K562 (cell line): ENCODE results near the gene UBE2L6. TPM values are rescaled to one million over a fixed set of nuclear protein-coding genes. Genes with fewer than 3 reads are reported as not detected.

ENCODE experiments used
- ATAC-seq: fragments of 200-7000 bp; cut with Tn5 transposase; 3 replicates; pipeline ENCODE4 v1.9.1; 2020; ENCODE audit warnings: moderate library complexity
- BruUV-seq: library from RNA; stranded (reverse); fragments of 400-500 nt; replicated peaks from 2 replicates; lab custom pipeline; 2021; lab: Mats Ljungman, UMichigan
- CTCF ChIA-PET: fragments of 300-600 bp; formaldehyde crosslinking; extraction: SDS; loops from one replicate; lab custom pipeline; 2021; ENCODE audit warnings: low intra/inter-chr PET ratio; lab: Yijun Ruan, JAX
- POLR2A ChIA-PET: fragments of 300-600, 350-650 bp; sonication (Branson Sonifier 250); formaldehyde crosslinking; extraction: SDS; loops from one replicate; lab custom pipeline; 2021; ENCODE audit warnings: antibody characterized with exemption, inconsistent platforms; lab: Yijun Ruan, JAX
- DNase-seq, 4 experiments: peaks; one replicate each; pipeline versions ENCODE4 v3.0.0 to v3.0.0-alpha.2; 2011 to 2018; ENCODE audit warnings: low spot score in 3 of 4, mixed read lengths in 3 of 4; ENCODE audit errors: extremely low read depth in 1 of 4
- FAIRE-seq: peaks from 2 replicates; lab custom pipeline; 2011; peaks lifted over from hg19 to GRCh38; lab: Jason Lieb, UNC
- H2AFZ ChIP-seq: 2 replicates; pipeline ENCODE4 v1.6.0; 2011; ENCODE audit warnings: low read depth, low read length, control low read depth, inconsistent platforms
- H3K27ac ChIP-seq: fragments of 200-600 bp; 3 replicates; pipeline ENCODE4 v1.8.0; 2011; ENCODE audit warnings: low read depth, mild to moderate bottlenecking, control low read depth, inconsistent platforms, low read length, moderate library complexity, mixed read lengths; ENCODE audit errors: extremely low read depth
- H3K27me3 ChIP-seq, 2 experiments: fragments of 300-600 bp in 1 of 2; 2 replicates in 1 of 2; 3 replicates in 1 of 2; pipeline versions ENCODE4 v1.6.0 to v1.8.0; 2011; ENCODE audit warnings: inconsistent platforms in 2 of 2, low read length in 2 of 2, mild to moderate bottlenecking in 1 of 2, mixed read lengths in 1 of 2, moderate library complexity in 1 of 2; ENCODE audit not compliant: control insufficient read depth in 2 of 2, insufficient read depth in 2 of 2
- H3K36me3 ChIP-seq: fragments of 300-600 bp; 3 replicates; pipeline ENCODE4 v1.8.0; 2011; ENCODE audit warnings: mild to moderate bottlenecking, low read length, inconsistent platforms; ENCODE audit not compliant: control insufficient read depth, insufficient read depth
- H3K4me1 ChIP-seq, 2 experiments: fragments of 200-600 bp in 1 of 2; replicated peaks in 1 of 2; 2 replicates in 1 of 2; 3 replicates in 1 of 2; pipeline versions ENCODE4 v1.5.1 to v1.8.0; 2011; ENCODE audit warnings: inconsistent platforms in 2 of 2, low read length in 2 of 2, mild to moderate bottlenecking in 1 of 2, mixed read lengths in 1 of 2, moderate library complexity in 1 of 2; ENCODE audit not compliant: control insufficient read depth in 2 of 2, insufficient read depth in 2 of 2
- H3K4me2 ChIP-seq: 2 replicates; pipeline ENCODE4 v1.6.1; 2011; ENCODE audit warnings: low read length, control low read depth, inconsistent platforms, mixed read lengths; ENCODE audit not compliant: insufficient read depth
- H3K4me3 ChIP-seq: fragments of 200-600 bp; sonication (generic), shearing (Covaris generic); 2 replicates; pipeline ENCODE4 v1.5.1; 2016; ENCODE audit warnings: control low read depth, inconsistent platforms
- H3K79me2 ChIP-seq: fragments of 200-600 bp; 3 replicates; pipeline ENCODE4 v1.8.0; 2011; ENCODE audit warnings: low read length, inconsistent platforms; ENCODE audit not compliant: control insufficient read depth, insufficient read depth
- H3K9ac ChIP-seq, 2 experiments: 2 replicates each; pipeline versions ENCODE4 v1.6.0 to v1.6.1; 2011; ENCODE audit warnings: low read depth in 2 of 2, low read length in 2 of 2, control low read depth in 1 of 2, inconsistent platforms in 1 of 2, mild to moderate bottlenecking in 1 of 2, mixed read lengths in 1 of 2; ENCODE audit not compliant: insufficient read depth in 1 of 2
- H3K9me1 ChIP-seq: one replicate; pipeline ENCODE4 v1.6.0; 2011; ENCODE audit warnings: inconsistent platforms, mild to moderate bottlenecking, low read length, moderate library complexity; ENCODE audit not compliant: control insufficient read depth, insufficient read depth
- H3K9me3 ChIP-seq: replicated peaks from 2 replicates; pipeline ENCODE4 v1.5.1; 2011; ENCODE audit warnings: low read depth, low read length, inconsistent platforms; ENCODE audit not compliant: control insufficient read depth, insufficient read depth
- H4K20me1 ChIP-seq: replicated peaks from 2 replicates; pipeline ENCODE4 v1.6.1; 2011; ENCODE audit warnings: low read length, inconsistent platforms, mixed read lengths; ENCODE audit not compliant: control insufficient read depth, insufficient read depth
- CAMTA2 ChIP-seq: fragments of 250-450 bp; sonication (Bioruptor Pico); conservative IDR thresholded peaks from 2 replicates; pipeline ENCODE4 v1.5.1; 2022
- CREB3L1 ChIP-seq: fragments of 450-650 bp; IDR thresholded peaks from 2 replicates; pipeline ENCODE4 v1.6.1; 2014; ENCODE audit warnings: low read depth, mild to moderate bottlenecking, moderate library complexity, borderline replicate concordance
- KDM1A ChIP-seq, 2 experiments: fragments of 450-650 bp; IDR thresholded peaks; 2 replicates each; pipeline ENCODE4 v1.6.1; 2016; ENCODE audit warnings: mild to moderate bottlenecking in 2 of 2
- KDM2B ChIP-seq: fragments of 250-450 bp; sonication (Bioruptor Pico); IDR thresholded peaks from 2 replicates; pipeline ENCODE4 v1.8.0; 2021; ENCODE audit warnings: mild to moderate bottlenecking, moderate library complexity
- KLF1 ChIP-seq: fragments of 450-650 bp; IDR thresholded peaks from 2 replicates; pipeline ENCODE4 v1.6.1; 2016; ENCODE audit warnings: missing genetic modification characterization, missing compliant biosample characterization
- MTA3 ChIP-seq: fragments of 450-650 bp; formaldehyde crosslinking; IDR thresholded peaks from 2 replicates; pipeline ENCODE4 v1.6.1; 2017; ENCODE audit warnings: mild to moderate bottlenecking, borderline replicate concordance
- MYC ChIP-seq, 2 experiments: fragments of 250-450 bp in 1 of 2; sonication (Bioruptor Pico) in 1 of 2; IDR thresholded peaks; 2 replicates each; pipeline versions ENCODE4 v1.5.1 to v1.6.1; 2012 to 2021; ENCODE audit warnings: low read depth in 2 of 2, borderline replicate concordance in 1 of 2, improper control_type of control experiment in 1 of 2, low read length in 1 of 2, mild to moderate bottlenecking in 1 of 2, moderate library complexity in 1 of 2
- PHB ChIP-seq: fragments of 250-450 bp; sonication (Bioruptor Pico); IDR thresholded peaks from 2 replicates; pipeline ENCODE4 v1.5.0; 2021
- ZNF316 ChIP-seq: fragments of 450-650 bp; IDR thresholded peaks from 2 replicates; pipeline ENCODE4 v1.6.1; 2016
- ZNF407 ChIP-seq: fragments of 450-650 bp; IDR thresholded peaks from 2 replicates; pipeline ENCODE4 v1.6.1; 2016; ENCODE audit warnings: low read depth
- WGBS: fragments of 100-300 bp; shearing (Covaris generic); methylation state at CpG from one replicate; pipeline ENCODE4 v1.1.6; 2016; ENCODE audit warnings: low coverage, mixed read lengths; ENCODE audit not compliant: insufficient coverage; ENCODE audit errors: missing lambda C conversion rate; 5-methylcytosine and 5-hydroxymethylcytosine counted together
- in situ Hi-C: fragments of 300-500 bp; cut with MboI; formaldehyde crosslinking; loops from 4 replicates; pipeline ENCODE4 v1.15.0; 2018; ENCODE audit warnings: inconsistent platforms, mixed read lengths
- intact Hi-C: fragments of 100-400 bp; cut with micrococcal nuclease; formaldehyde crosslinking; loops from 2 replicates; pipeline ENCODE4 v1.14.2; 2022
- polyA plus RNA-seq, 8 experiments: library from polyadenylated mRNA; depleted of rRNA in 4 of 8; stranded (reverse) in 5 of 8; unstranded in 3 of 8; fragments of >200 nt; fragmentation: Nextera tagmentation in 2 of 8; fragmentation: Illumina TruSeq in 1 of 8; extraction: Ambion mirVana in 2 of 8; extraction: Trizol in 1 of 8; gene quantifications; 2 replicates each; pipeline versions ENCODE4 v1.2.1 to v1.2.3, GENCODE V29; 2011 to 2014; ENCODE audit warnings: inconsistent platforms in 1 of 8, missing spikeins in 1 of 8
- total RNA-seq, 7 experiments: library from RNA; depleted of rRNA in 6 of 7; stranded (reverse); fragments of >200 nt in 6 of 7; fragmentation: Illumina TruSeq in 2 of 7; extraction: Trizol in 2 of 7; gene quantifications; 2 replicates each; pipeline versions ENCODE4 v1.2.1 to v1.2.3, GENCODE V29; 2011 to 2021; ENCODE audit warnings: low replicate concordance in 1 of 7

UBE2L6 gene
- total and polyA plus RNA-seq, 9 of the 15 experiments (the other 6 are each of a cell fraction or from before 2014, with no cell fraction given) = 5.9 to 24.9 (median 9.7) TPM

- TF ChIP-seq ZNF316 (peak; percentile 85), PHB (no peak)
These were observed 51.4 kb downstream of the UBE2L6 start (continued) for GRCh38 chr11:57516061-57516443.

GRCh38 chr11:57515332-57516060, 52.0 kb downstream of the UBE2L6 start, which contains the start of gene SLC43A1:
Gene SLC43A1, minus strand, starts transcription at chr11:57515702. Its CDS starts 1,591 bp downstream, at chr11:57514111.
- DNase-seq = peak; percentile 81 to 85 (median 83)
- intact Hi-C loops = loop anchor here (1.0 kb wide), 1 partner anchor 16 kb away; no protein-coding TSS in a partner anchor
- peak; percentile 82; the same call in 1 of the 2 replicates for TF ChIP-seq MTA3
- TF ChIP-seq ZNF407 = no peak
- TF ChIP-seq CAMTA2 = peak; percentile 44; the same call in 1 of the 2 replicates
- TF ChIP-seq CREB3L1 = no peak; the same call in 1 of the 2 replicates
- no peak for TF ChIP-seq KDM2B (CRISPR knock-in tag)
- no peak for TF ChIP-seq KDM1A (IDR thresholded peaks at IDR 0.05)
- TF ChIP-seq KLF1 (tag) = no peak
- peak; percentile 86 for TF ChIP-seq MYC (IDR thresholded peaks at IDR 0.05; ENCODE audit: low read depth, low read length)
- no peak for TF ChIP-seq MYC (CRISPR knock-in tag; IDR thresholded peaks at IDR 0.05; ENCODE audit: borderline replicate concordance, low read depth)

More at GRCh38 chr11:57515332-57516060, 52.0 kb downstream of the UBE2L6 start, which contains the start of gene SLC43A1:
- Histone ChIP-seq H3K4me3 (peak within 1 kb of the TSS; percentile 88), H3K9ac (peak within 1 kb of the TSS; percentile 89 to 90), H3K79me2 (peaks cover 49% of the 10 kb centered on the region), H3K27me3 (no peaks in the 10 kb centered on the region), H3K27ac (peak within 1 kb of the TSS; percentile 86), H3K9me3 (no peaks in the 10 kb centered on the region), H3K9me1 (no peaks in the 10 kb centered on the region), H3K36me3 (peaks cover 16% of the 10 kb centered on the region; the same call in 2 of the 3 replicates), H2AFZ (peak within 1 kb of the TSS; percentile 99), H3K4me1 (peaks cover 21 to 31% of the 10 kb centered on the region in 2 experiments; a peak in 4 of 5 replicates), H4K20me1 (no peaks in the 10 kb centered on the region), H3K4me2 (peak within 1 kb of the TSS; percentile 88)
- ATAC-seq = peak; percentile 82
- ChIA-PET CTCF (interaction anchor here (0.8 kb wide), 1 partner anchor 22 kb away, joined by 3 read pairs; no protein-coding TSS in a partner anchor), POLR2A (interaction anchor here (0.6 to 4.1 kb wide), 14 partner anchors 8 to 613 kb away, joined by 3 to 31 read pairs (median 4); no protein-coding TSS in a partner anchor)
- BruUV-seq = no TSS peak
- under 1% methylated on average over 55 of the region's 66 CpGs for WGBS
- FAIRE-seq = peak; percentile 61
- in situ Hi-C loops = no loop called here
